Neural cell (in vitro differentiated cells): ENCODE data around the gene MAT2A.

Experiments
- CTCF ChIP-seq: fragments of 450-650 bp; IDR thresholded peaks from 2 replicates; pipeline ENCODE4 v1.5.1; 2014; ENCODE audit warnings: antibody characterized with exemption, mild to moderate bottlenecking, moderate library complexity; ENCODE audit not compliant: poor library complexity, severe bottlenecking
- EP300 ChIP-seq: fragments of 450-650 bp; conservative IDR thresholded peaks from 2 replicates; pipeline ENCODE4 v1.6.1; 2014; ENCODE audit warnings: antibody characterized with exemption, mild to moderate bottlenecking, moderate library complexity; ENCODE audit not compliant: poor library complexity, severe bottlenecking
- EZH2 ChIP-seq: fragments of 200-600, 300-800 bp; shearing (Covaris generic), sonication (generic); IDR thresholded peaks from 2 replicates; pipeline ENCODE4 v1.6.1; 2014; ENCODE audit warnings: antibody characterized with exemption, low read length, borderline replicate concordance, mild to moderate bottlenecking; ENCODE audit not compliant: insufficient read depth, poor library complexity, severe bottlenecking
- REST ChIP-seq: IDR thresholded peaks from 2 replicates; pipeline ENCODE4 v1.6.1; 2012; ENCODE audit warnings: borderline replicate concordance

- TF ChIP-seq EZH2 (no peak), REST (no peak), CTCF (no peak), EP300 (no peak)
Measured at GRCh38 chr2:85588236-85588635, 49.3 kb downstream of the MAT2A start.
